HFFc6 (cell line): ENCODE results near the gene HIGD1C. TPM values are rescaled to one million over a fixed set of nuclear protein-coding genes. Genes with fewer than 3 reads are reported as not detected.
"Not testable (repeated sequence)": the region's sequence is repeated elsewhere in the genome, so short reads cannot be mapped to it uniquely, and the experiment has no call there.

ENCODE experiments used
- DNase-seq: peaks from one replicate; pipeline ENCODE4 v3.0.0-alpha.2; 2018
- H3K27ac Mint-ChIP-seq: 2 replicates; pipeline ENCODE4 v1.8.0; 2020; ENCODE audit warnings: mild to moderate bottlenecking, mixed read lengths
- H3K27me3 Mint-ChIP-seq: 2 replicates; pipeline ENCODE4 v1.8.0; 2021; ENCODE audit warnings: mild to moderate bottlenecking, moderate library complexity, mixed read lengths; ENCODE audit not compliant: insufficient read depth
- H3K36me3 Mint-ChIP-seq: 2 replicates; pipeline ENCODE4 v1.8.0; 2021; ENCODE audit warnings: low read depth, mixed read lengths
- H3K4me1 Mint-ChIP-seq: 2 replicates; pipeline ENCODE4 v1.8.0; 2020; ENCODE audit warnings: low read depth, mixed read lengths
- H3K4me3 Mint-ChIP-seq: 2 replicates; pipeline ENCODE4 v1.8.0; 2020; ENCODE audit warnings: mild to moderate bottlenecking, moderate library complexity, mixed read lengths
- H3K9me3 Mint-ChIP-seq: 2 replicates; pipeline ENCODE4 v1.8.0; 2020; ENCODE audit warnings: mild to moderate bottlenecking, mixed read lengths
- total RNA-seq, 6 experiments: library from RNA; stranded (reverse); fragmentation: NEBNext Ultra II Directional; extraction: Animal tissue kit (Norgen Biotek cat#: 25700); gene quantifications; 2 replicates in 1 of 6; 3 replicates in 5 of 6; pipeline ENCODE4 v1.2.3, GENCODE V29; 2021
- TF ChIP-seq, protein P1 (sequence below): fragments of 200-600 bp; sonication (generic); IDR thresholded peaks from 2 replicates; pipeline ENCODE4 v1.5.0; 2021; ENCODE audit warnings: antibody characterized with exemption, mild to moderate bottlenecking

HIGD1C gene
- total RNA-seq, 6 experiments from 2014 or later: not detected

DNA sequence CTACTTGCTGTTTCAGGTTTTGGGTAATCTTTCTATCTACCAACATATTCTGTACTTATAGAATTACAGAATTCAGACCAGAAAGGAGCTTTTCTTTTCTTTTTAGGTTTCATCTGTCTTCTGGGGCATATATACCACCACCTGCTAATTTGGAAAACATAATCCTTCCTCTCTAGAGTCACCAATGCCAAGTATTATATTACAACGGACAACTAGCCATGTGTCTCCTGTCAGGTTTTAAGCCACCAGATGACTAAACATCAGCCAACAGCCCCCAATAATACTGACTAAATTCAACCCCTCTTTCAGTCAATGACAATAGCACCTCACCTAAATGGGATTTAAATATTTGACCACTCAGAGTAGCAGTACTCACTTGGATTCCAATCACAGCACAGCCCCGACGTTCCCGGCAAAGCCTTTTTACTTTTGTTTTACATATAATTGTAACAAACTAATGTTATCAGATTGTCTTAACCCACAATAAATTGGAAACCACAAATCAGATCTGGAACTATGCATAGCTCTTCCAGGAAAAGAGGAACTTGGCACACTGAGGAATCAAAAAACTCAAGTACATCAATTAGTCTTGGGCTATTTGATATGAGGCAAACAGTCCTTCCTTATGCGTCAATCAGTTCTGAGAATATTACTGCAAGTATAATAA lies 60.4 kb downstream of the HIGD1C start:
- TF ChIP-seq, protein P1, sequence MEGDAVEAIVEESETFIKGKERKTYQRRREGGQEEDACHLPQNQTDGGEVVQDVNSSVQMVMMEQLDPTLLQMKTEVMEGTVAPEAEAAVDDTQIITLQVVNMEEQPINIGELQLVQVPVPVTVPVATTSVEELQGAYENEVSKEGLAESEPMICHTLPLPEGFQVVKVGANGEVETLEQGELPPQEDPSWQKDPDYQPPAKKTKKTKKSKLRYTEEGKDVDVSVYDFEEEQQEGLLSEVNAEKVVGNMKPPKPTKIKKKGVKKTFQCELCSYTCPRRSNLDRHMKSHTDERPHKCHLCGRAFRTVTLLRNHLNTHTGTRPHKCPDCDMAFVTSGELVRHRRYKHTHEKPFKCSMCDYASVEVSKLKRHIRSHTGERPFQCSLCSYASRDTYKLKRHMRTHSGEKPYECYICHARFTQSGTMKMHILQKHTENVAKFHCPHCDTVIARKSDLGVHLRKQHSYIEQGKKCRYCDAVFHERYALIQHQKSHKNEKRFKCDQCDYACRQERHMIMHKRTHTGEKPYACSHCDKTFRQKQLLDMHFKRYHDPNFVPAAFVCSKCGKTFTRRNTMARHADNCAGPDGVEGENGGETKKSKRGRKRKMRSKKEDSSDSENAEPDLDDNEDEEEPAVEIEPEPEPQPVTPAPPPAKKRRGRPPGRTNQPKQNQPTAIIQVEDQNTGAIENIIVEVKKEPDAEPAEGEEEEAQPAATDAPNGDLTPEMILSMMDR: no peak
- no peak for DNase-seq
- Mint-ChIP-seq H3K4me3 (no peak overlapping the region), H3K4me1 (no peaks in the 10 kb centered on the region), H3K27ac (no peak overlapping the region), H3K36me3 (peaks cover 5% of the 10 kb centered on the region), H3K9me3 (no peaks in the 10 kb centered on the region), H3K27me3 (no peaks in the 10 kb centered on the region)

DNA sequence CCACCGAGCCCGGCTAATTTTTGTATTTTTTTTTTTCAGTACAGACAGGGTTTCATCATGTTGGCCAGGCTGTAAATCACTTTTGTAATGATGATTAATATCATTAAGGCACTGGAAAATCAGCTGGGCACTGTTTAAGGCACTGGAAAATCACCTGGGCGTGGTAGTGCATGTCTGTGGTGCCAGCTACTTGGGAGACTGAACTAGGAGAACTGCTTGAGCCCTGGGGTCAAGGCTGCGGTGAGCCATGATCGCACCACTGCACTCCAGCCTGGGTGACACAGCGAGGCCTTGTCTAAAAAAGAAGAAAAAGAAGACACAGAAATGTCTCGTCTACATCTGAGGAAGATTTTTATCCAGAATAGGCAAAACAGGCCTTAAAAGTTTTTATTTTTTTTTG lies 61.1 kb downstream of the HIGD1C start:
- no peak for DNase-seq
- H3K36me3 Mint-ChIP-seq: no peaks in the 10 kb centered on the region
- H3K9me3 Mint-ChIP-seq: no peaks in the 10 kb centered on the region
- H3K27ac Mint-ChIP-seq: no peak overlapping the region
- no peak overlapping the region for H3K4me3 Mint-ChIP-seq
- H3K4me1 Mint-ChIP-seq: no peaks in the 10 kb centered on the region
- no peaks in the 10 kb centered on the region for H3K27me3 Mint-ChIP-seq
- TF ChIP-seq, protein P1: no peak

DNA sequence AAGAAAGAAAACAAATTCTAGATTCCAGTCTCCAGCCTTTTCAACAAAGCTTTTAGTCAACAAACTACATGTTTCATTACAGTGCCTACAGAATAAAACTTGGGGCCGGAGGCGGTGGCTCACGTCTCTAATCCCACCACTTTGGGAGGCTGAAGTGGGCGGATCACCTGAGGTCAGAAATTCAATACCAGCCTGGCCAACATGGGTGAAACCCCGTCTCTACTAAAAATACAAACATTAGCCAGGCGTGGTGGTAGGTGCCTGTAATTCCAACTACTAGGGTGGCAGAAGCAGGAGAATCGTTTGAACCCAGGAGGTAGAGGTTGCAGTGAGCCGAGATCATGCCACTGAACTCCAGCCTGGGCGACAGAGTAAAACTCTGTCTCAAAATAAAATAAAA lies 62.1 kb downstream of the HIGD1C start:
- not testable (repeated sequence) for H3K27me3 Mint-ChIP-seq, H3K4me3 Mint-ChIP-seq, H3K27ac Mint-ChIP-seq, H3K36me3 Mint-ChIP-seq, H3K9me3 Mint-ChIP-seq, H3K4me1 Mint-ChIP-seq, DNase-seq

DNA sequence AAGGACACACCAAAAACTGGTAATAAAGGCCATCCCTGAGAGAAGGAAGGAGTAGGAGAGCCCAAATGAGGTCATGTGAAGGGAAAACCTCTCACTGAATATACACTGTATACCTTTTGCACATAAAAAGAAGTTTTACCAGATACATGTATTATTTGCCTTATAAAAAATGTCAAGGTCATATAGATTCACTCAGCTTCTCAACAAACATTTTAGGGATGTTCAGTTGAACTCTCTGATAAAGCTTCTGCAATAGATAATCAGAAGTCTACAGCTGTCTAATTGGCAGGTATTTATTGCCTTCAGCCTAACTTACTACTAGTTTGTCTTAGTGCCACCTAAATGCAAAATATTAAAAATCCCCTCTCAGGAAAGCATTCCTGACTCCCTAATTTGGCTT lies 65.1 kb downstream of the HIGD1C start:
- DNase-seq: no peak
- Mint-ChIP-seq H3K27me3 (no peaks in the 10 kb centered on the region), H3K4me1 (0 out of 2 replicates have a peak, but pooled peaks cover 5% of the 10 kb centered on the region), H3K36me3 (no peaks in the 10 kb centered on the region), H3K27ac (no peak overlapping the region), H3K9me3 (no peaks in the 10 kb centered on the region), H3K4me3 (no peak overlapping the region)
- TF ChIP-seq, protein P1: no peak

DNA sequence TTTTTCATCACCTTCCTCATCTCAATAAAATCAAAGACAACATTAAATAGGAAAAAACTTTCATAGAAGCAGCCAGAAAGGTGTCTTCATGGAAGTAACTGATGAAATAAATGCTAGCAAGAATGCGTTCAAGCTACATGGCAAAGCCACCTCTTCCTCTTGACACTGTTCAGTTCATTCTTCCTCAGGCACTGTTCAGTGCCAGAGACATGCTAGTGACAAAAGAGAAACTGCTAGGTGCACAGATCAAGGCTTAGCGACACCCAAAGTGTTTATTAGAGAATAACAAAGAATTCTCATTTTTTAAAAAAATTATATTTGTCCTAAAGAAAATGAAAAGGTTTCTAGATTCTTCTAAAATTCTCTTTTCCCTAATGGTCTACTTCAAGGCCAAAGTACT lies 66.6 kb downstream of the HIGD1C start:
- no peak for DNase-seq
- H3K9me3 Mint-ChIP-seq: no peaks in the 10 kb centered on the region
- no peak overlapping the region for H3K27ac Mint-ChIP-seq
- TF ChIP-seq, protein P1: no peak
- H3K4me1 Mint-ChIP-seq: peaks cover 6% of the 10 kb centered on the region
- H3K27me3 Mint-ChIP-seq: no peaks in the 10 kb centered on the region
- H3K4me3 Mint-ChIP-seq: no peak overlapping the region
- no peaks in the 10 kb centered on the region for H3K36me3 Mint-ChIP-seq

DNA sequence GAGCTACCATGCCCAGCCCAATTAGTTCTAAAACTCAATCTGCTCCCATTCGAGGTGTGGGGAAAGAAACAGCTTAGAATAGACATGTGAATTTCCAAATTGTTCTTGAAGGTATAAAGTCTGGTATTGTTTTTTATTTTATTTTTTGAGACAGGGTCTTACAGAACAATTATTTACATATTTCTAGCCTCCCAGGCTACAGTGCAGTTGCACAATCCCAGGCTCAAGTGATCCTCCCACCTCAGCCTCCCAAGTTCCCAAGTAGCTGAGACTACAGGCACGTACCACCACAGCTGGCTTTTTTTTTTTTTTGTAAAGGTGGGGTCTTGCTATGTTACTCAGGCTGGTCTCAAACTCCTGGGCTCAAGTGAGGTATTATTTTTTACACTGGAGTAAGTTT lies 67.6 kb downstream of the HIGD1C start:
- no peak for DNase-seq
- H3K36me3 Mint-ChIP-seq: no peaks in the 10 kb centered on the region
- H3K4me3 Mint-ChIP-seq: no peak overlapping the region
- TF ChIP-seq, protein P1: no peak
- H3K27me3 Mint-ChIP-seq: no peaks in the 10 kb centered on the region
- H3K4me1 Mint-ChIP-seq: peaks cover 16% of the 10 kb centered on the region
- H3K27ac Mint-ChIP-seq: no peak overlapping the region
- no peaks in the 10 kb centered on the region for H3K9me3 Mint-ChIP-seq

Other genes starting within 250 kb of the HIGD1C start
- gene ATF1, start 188.4 kb upstream of the HIGD1C start, total RNA-seq: 10 to 100 TPM; 33.6 to 37.7 (median 34.4) TPM
- gene TMPRSS12, start 109.6 kb upstream of the HIGD1C start, total RNA-seq: not detected
- gene SLC11A2, start 73.8 kb downstream of the HIGD1C start, total RNA-seq: 10 to 100 TPM; 32.0 to 37.4 (median 34.0) TPM
- 10 to 100 TPM; 19.6 to 27.6 (median 25.2) TPM for gene LETMD1, start 95.8 kb downstream of the HIGD1C start, total RNA-seq
- 10 to 100 TPM; 21.2 to 28.6 (median 24.1) TPM for gene CSRNP2, start 131.1 kb downstream of the HIGD1C start, total RNA-seq
- gene TFCP2, start 220.6 kb downstream of the HIGD1C start, total RNA-seq: 10 to 100 TPM; 23.6 to 26.5 (median 25.8) TPM